GM21786 (cell line): ENCODE data around the gene OR10G7.
"Not testable (repeated sequence)": the region's sequence is repeated elsewhere in the genome, so short reads cannot be mapped to it uniquely, and the experiment has no call there.

Experiments
- ATAC-seq: cut with Tn5 transposase; IDR thresholded peaks from one replicate; pipeline ENCODE4 v1.9.1; 2021; ENCODE audit not compliant: unreplicated experiment

Gene OR10G7

GRCh38 chr11:124043420-124043819, 2.3 kb upstream of the OR10G7 start:
- no peak for ATAC-seq

- ATAC-seq: no peak
Measured at GRCh38 chr11:124039557-124039956, 1.6 kb downstream of the OR10G7 start.

- no peak for ATAC-seq
Measured at GRCh38 chr11:124036666-124037065, 4.5 kb downstream of the OR10G7 start.

GRCh38 chr11:124026498-124026897, 14.6 kb downstream of the OR10G7 start, which contains the start of gene OR10G8:
Gene OR10G8, plus strand, starts transcription at chr11:124026798. Its CDS starts 2,825 bp downstream, at chr11:124029623.
- no peak for ATAC-seq

GRCh38 chr11:124015837-124016236, 25.3 kb downstream of the OR10G7 start:
- ATAC-seq: not testable (repeated sequence)

- no peak for ATAC-seq
Measured at GRCh38 chr11:124012697-124013096, 28.4 kb downstream of the OR10G7 start, which contains the start of gene OR10G4. Gene OR10G4, plus strand, starts transcription at chr11:124012997. Its CDS starts 2,578 bp downstream, at chr11:124015575.

GRCh38 chr11:123995119-123995518, 46.0 kb downstream of the OR10G7 start, which contains the start of gene OR10G6:
Gene OR10G6, minus strand, starts transcription at chr11:123995161. Its CDS starts 0 bp downstream, at chr11:123995161.
- no peak for ATAC-seq
